Muscle layer of colon (tissue), 2 donors: ENCODE data around the gene B3GLCT.
"Not testable (repeated sequence)": the region's sequence is repeated elsewhere in the genome, so short reads cannot be mapped to it uniquely, and the experiment has no call there.

ENCODE experiments used
- H3K27ac ChIP-seq: one replicate; pipeline ENCODE4 v1.7.0; 2013; ENCODE audit warnings: low read depth, mild to moderate bottlenecking, low read length, moderate library complexity
- H3K27me3 ChIP-seq, 2 donors: one replicate each; pipeline ENCODE4 v1.7.0; 2013; ENCODE audit warnings: low read length in 2 of 2, mild to moderate bottlenecking in 2 of 2; ENCODE audit not compliant: insufficient read depth in 2 of 2, control insufficient read depth in 1 of 2
- H3K36me3 ChIP-seq: one replicate; pipeline ENCODE4 v1.7.0; 2013; ENCODE audit warnings: mild to moderate bottlenecking, low read length; ENCODE audit not compliant: insufficient read depth
- H3K4me1 ChIP-seq: one replicate; pipeline ENCODE4 v1.7.0; 2013; ENCODE audit warnings: mild to moderate bottlenecking, low read length; ENCODE audit not compliant: insufficient read depth
- H3K4me3 ChIP-seq, 2 donors: one replicate each; pipeline ENCODE4 v1.7.0; 2013; ENCODE audit warnings: low read length in 2 of 2, low read depth in 1 of 2, mild to moderate bottlenecking in 1 of 2, moderate library complexity in 1 of 2
- H3K9ac ChIP-seq: one replicate; pipeline ENCODE4 v1.7.0; 2013; ENCODE audit warnings: low read length
- H3K9me3 ChIP-seq: one replicate; pipeline ENCODE4 v1.7.0; 2013; ENCODE audit warnings: mild to moderate bottlenecking, low read length
- donor health status: abdominal sarcoma.
- donor health status: Adenocarcinoma of cecum.

B3GLCT gene

GRCh38 chr13:31328549-31329235 lies 128.9 kb downstream of the B3GLCT start:
- Histone ChIP-seq H3K27ac (no peak overlapping the region), H3K4me3 (no peak overlapping the region), H3K9me3 (no peaks in the 10 kb centered on the region), H3K36me3 (no peaks in the 10 kb centered on the region), H3K27me3 (no peaks in the 10 kb centered on the region), H3K9ac (no peak overlapping the region), H3K4me1 (no peaks in the 10 kb centered on the region)

GRCh38 chr13:31330236-31330635 lies 130.5 kb downstream of the B3GLCT start:
- Histone ChIP-seq H3K4me3 (no peak overlapping the region), H3K9me3 (no peaks in the 10 kb centered on the region), H3K27ac (no peak overlapping the region), H3K4me1 (no peaks in the 10 kb centered on the region), H3K27me3 (no peaks in the 10 kb centered on the region), H3K36me3 (no peaks in the 10 kb centered on the region), H3K9ac (no peak overlapping the region)

GRCh38 chr13:31331068-31331467 lies 131.3 kb downstream of the B3GLCT start:
- no peaks in the 10 kb centered on the region for H3K27me3 ChIP-seq
- H3K4me3 ChIP-seq: no peak overlapping the region
- no peak overlapping the region for H3K9ac ChIP-seq
- H3K27ac ChIP-seq: no peak overlapping the region
- no peaks in the 10 kb centered on the region for H3K9me3 ChIP-seq
- no peaks in the 10 kb centered on the region for H3K36me3 ChIP-seq
- H3K4me1 ChIP-seq: no peaks in the 10 kb centered on the region

- no peaks in the 10 kb centered on the region for H3K36me3 ChIP-seq
- no peaks in the 10 kb centered on the region for H3K27me3 ChIP-seq
- H3K4me1 ChIP-seq: no peaks in the 10 kb centered on the region
- no peaks in the 10 kb centered on the region for H3K9me3 ChIP-seq
- H3K9ac ChIP-seq: no peak overlapping the region
- no peak overlapping the region for H3K27ac ChIP-seq
- H3K4me3 ChIP-seq: no peak overlapping the region
Measured at GRCh38 chr13:31334547-31334946, 134.8 kb downstream of the B3GLCT start.

- H3K4me1 ChIP-seq: no peaks in the 10 kb centered on the region
- no peaks in the 10 kb centered on the region for H3K36me3 ChIP-seq
- H3K27ac ChIP-seq: no peak overlapping the region
- no peak overlapping the region for H3K9ac ChIP-seq
- no peak overlapping the region for H3K4me3 ChIP-seq
- H3K27me3 ChIP-seq: no peaks in the 10 kb centered on the region
- no peaks in the 10 kb centered on the region for H3K9me3 ChIP-seq
Measured at GRCh38 chr13:31334994-31335557, 135.3 kb downstream of the B3GLCT start.

GRCh38 chr13:31339616-31340015 lies 139.8 kb downstream of the B3GLCT start:
- H3K27ac ChIP-seq, H3K9me3 ChIP-seq, H3K4me1 ChIP-seq, H3K4me3 ChIP-seq, H3K9ac ChIP-seq, H3K36me3 ChIP-seq, H3K27me3 ChIP-seq: not testable (repeated sequence)

GRCh38 chr13:31340848-31341247 lies 141.1 kb downstream of the B3GLCT start:
- H3K36me3 ChIP-seq, H3K27me3 ChIP-seq, H3K27ac ChIP-seq, H3K4me1 ChIP-seq, H3K9ac ChIP-seq, H3K9me3 ChIP-seq, H3K4me3 ChIP-seq: not testable (repeated sequence)

GRCh38 chr13:31346891-31347290 lies 147.1 kb downstream of the B3GLCT start:
- no peak overlapping the region for H3K4me3 ChIP-seq
- no peak overlapping the region for H3K9ac ChIP-seq
- H3K27me3 ChIP-seq: no peaks in the 10 kb centered on the region
- H3K4me1 ChIP-seq: no peaks in the 10 kb centered on the region
- H3K36me3 ChIP-seq: no peaks in the 10 kb centered on the region
- H3K9me3 ChIP-seq: no peaks in the 10 kb centered on the region
- H3K27ac ChIP-seq: no peak overlapping the region

GRCh38 chr13:31349156-31349555 lies 149.4 kb downstream of the B3GLCT start:
- Histone ChIP-seq H3K9ac (no peak overlapping the region), H3K4me3 (no peak overlapping the region), H3K9me3 (no peaks in the 10 kb centered on the region), H3K36me3 (no peaks in the 10 kb centered on the region), H3K4me1 (no peaks in the 10 kb centered on the region), H3K27ac (no peak overlapping the region), H3K27me3 (no peaks in the 10 kb centered on the region)

- Histone ChIP-seq H3K4me3 (no peak overlapping the region), H3K36me3 (no peaks in the 10 kb centered on the region), H3K4me1 (no peaks in the 10 kb centered on the region), H3K9ac (no peak overlapping the region), H3K27me3 (no peaks in the 10 kb centered on the region), H3K9me3 (no peaks in the 10 kb centered on the region), H3K27ac (no peak overlapping the region)
Measured at GRCh38 chr13:31350560-31350959, 150.8 kb downstream of the B3GLCT start.

- no peak overlapping the region for H3K9ac ChIP-seq
- no peaks in the 10 kb centered on the region for H3K36me3 ChIP-seq
- H3K27me3 ChIP-seq: no peaks in the 10 kb centered on the region
- H3K27ac ChIP-seq: no peak overlapping the region
- H3K4me1 ChIP-seq: no peaks in the 10 kb centered on the region
- no peaks in the 10 kb centered on the region for H3K9me3 ChIP-seq
- H3K4me3 ChIP-seq: no peak overlapping the region
Measured at GRCh38 chr13:31351376-31351775, 151.6 kb downstream of the B3GLCT start.

- no peaks in the 10 kb centered on the region for H3K27me3 ChIP-seq
- no peak overlapping the region for H3K4me3 ChIP-seq
- H3K9ac ChIP-seq: no peak overlapping the region
- no peak overlapping the region for H3K27ac ChIP-seq
- no peaks in the 10 kb centered on the region for H3K9me3 ChIP-seq
- no peaks in the 10 kb centered on the region for H3K4me1 ChIP-seq
- no peaks in the 10 kb centered on the region for H3K36me3 ChIP-seq
Measured at GRCh38 chr13:31352467-31352866, 152.7 kb downstream of the B3GLCT start.
